ENCODE measurements around the gene DPYD.
"Not testable (repeated sequence)": the region's sequence is repeated elsewhere in the genome, so short reads cannot be mapped to it uniquely, and the experiment has no call there.

Gene DPYD

DNA sequence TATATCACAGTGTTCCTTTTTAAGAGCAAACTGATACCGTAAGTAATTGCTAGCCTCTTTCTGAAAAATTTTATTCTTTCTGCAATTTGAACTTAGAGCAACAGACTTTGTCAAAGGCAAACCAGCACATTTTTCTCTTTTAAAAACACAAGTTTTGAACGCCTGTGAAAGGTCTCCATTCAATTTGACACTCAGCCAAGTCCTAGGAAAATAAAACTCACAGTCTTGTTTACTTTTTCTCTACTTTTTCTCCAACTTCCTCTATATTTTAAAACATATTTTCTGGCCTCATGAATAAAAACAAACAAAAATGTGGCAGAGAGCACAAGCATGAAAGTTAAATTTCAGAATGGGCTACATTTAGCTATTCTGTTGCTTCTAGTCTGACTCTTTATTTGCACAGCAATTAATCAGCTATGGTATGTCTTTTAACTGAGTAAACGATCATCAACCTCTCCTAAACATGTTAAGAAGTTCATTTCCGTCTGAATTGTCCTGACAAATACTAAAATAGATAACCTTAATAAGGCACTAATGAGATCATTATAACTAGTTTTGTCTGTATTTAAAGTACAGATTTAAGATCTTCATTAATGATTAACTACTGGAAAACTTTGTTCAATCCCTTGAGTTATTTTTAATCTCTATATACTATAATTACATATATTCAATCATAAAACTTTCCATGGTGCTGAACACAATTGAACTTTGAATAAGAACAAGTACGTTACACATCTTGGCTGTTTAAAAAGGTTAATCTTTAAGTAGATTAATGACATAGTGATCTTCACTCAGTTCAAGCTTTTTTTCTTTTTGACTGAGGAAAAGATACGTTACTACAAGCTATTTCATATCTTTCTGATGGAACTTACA lies 648.7 kb downstream of the DPYD start:
- DNase-seq (ENCODE audit: low spot score) = no peak

- DNase-seq (ENCODE audit: low spot score) = no peak
Observed at GRCh38 chr1:97270508-97271307, 650.1 kb downstream of the DPYD start.

DNA sequence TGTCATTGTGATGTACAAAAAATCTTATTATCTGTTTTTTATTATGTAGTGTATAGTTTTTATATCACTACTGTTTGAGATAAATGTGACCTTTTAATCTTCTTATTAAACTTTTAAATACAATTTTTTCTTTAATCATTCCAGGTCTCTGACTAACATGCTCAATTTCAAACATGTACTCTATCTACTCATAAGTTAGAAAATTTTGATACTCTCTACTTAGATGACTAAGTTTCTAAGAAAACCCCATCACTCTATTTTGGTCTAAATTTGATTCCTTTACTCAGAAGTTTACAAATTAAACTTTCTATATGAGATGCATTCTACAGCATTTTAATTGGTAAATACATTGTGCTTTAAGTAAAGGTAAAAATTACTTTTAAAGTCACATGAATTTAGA lies 655.2 kb downstream of the DPYD start:
- DNase-seq (ENCODE audit: low spot score) = no peak

GRCh38 chr1:97262842-97263241 lies 658.0 kb downstream of the DPYD start:
- DNase-seq (ENCODE audit: low spot score) = no peak

- no peak for DNase-seq (ENCODE audit: low spot score)
Observed at GRCh38 chr1:97258597-97258996, 662.2 kb downstream of the DPYD start.

DNA sequence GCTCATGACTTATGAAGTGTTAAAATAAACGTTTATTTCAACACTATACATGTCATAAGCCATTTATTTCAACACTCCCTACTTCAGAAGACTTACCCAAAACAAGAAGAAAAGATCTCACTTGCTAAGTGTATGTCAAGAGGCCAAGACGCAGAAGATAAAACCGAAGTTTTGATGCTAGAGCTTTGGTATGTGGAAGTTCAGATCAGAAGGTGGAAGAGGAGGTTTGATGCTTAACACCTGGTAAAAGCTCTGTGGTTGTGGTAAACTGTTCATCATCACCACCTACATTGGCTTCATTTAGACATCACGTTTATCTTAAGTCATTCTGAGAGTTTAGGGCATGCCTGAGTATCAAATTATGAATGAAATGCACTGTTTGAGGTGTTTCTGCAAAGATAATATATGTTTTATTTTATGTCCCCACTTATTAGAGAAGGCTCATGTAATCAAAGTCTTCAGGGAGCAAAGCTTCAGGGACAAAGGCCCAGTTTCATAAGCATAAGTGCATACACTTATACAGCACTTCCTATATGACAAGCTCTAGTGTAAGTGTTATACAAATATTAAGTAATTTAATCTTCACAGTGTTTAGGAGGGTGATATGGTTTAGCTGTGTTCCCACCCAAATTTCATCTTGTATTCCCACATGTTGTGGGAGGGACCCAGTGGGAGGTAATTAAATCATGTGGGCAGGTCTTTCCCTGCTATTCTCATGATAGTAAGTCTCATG lies 665.9 kb downstream of the DPYD start:
- no peak for DNase-seq (ENCODE audit: low spot score)

DNA sequence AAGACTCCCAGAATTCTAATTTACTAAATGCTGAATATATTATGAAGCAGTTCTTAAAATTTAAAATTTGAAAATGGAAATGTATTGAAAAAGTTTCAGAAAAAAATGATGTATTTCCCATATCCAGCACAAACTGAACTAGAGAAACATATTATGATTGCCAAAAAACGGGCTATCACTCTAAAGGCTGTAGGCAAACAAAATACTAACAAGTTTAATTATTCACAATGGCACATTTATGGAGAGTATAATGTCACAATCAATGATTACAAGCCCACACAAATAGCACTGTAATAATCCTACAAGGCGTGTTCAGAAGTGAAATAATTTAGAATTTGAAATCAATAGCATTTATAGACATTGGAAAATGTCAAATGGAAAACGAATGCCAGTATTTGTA lies 667.9 kb downstream of the DPYD start:
- no peak for DNase-seq (ENCODE audit: low spot score)

- DNase-seq (ENCODE audit: low spot score) = no peak
Observed at GRCh38 chr1:97252076-97252475, 668.8 kb downstream of the DPYD start.

GRCh38 chr1:97247196-97247595 lies 673.6 kb downstream of the DPYD start:
- DNase-seq (ENCODE audit: low spot score) = no peak

- DNase-seq (ENCODE audit: low spot score) = no peak
Observed at GRCh38 chr1:97245682-97246081, 675.2 kb downstream of the DPYD start.

GRCh38 chr1:97245026-97245425 lies 675.8 kb downstream of the DPYD start:
- no peak for DNase-seq (ENCODE audit: low spot score)

GRCh38 chr1:97243973-97244560 lies 676.8 kb downstream of the DPYD start:
- peak; percentile 1 for DNase-seq (ENCODE audit: low spot score)

- DNase-seq (ENCODE audit: low spot score) = no peak
Observed at GRCh38 chr1:97238816-97239215, 682.0 kb downstream of the DPYD start.

- DNase-seq (ENCODE audit: low spot score) = not testable (repeated sequence)
Observed at GRCh38 chr1:97231354-97231753, 689.5 kb downstream of the DPYD start.

DNA sequence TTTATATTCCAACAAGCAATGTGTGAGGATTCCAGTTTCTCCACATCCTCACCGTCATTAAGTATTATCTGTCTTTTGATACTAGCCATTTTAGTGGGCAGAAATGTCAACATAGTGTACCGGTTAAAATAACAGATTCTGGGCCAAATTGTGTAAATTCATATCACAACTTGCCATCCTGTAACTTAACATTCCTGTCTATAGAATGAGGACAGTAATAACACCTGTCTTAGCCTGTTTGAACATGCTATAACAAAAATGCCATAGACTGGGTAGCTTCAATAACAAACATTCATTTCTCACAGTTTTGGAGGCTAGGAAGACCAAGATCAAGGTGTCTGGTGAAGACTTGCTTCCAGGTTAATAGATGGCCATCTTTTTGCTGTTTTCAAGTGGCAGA lies 708.2 kb downstream of the DPYD start:
- no peak for DNase-seq (ENCODE audit: low spot score)

- DNase-seq (ENCODE audit: low spot score) = no peak
Observed at GRCh38 chr1:97210307-97210706, 710.5 kb downstream of the DPYD start.

DNA sequence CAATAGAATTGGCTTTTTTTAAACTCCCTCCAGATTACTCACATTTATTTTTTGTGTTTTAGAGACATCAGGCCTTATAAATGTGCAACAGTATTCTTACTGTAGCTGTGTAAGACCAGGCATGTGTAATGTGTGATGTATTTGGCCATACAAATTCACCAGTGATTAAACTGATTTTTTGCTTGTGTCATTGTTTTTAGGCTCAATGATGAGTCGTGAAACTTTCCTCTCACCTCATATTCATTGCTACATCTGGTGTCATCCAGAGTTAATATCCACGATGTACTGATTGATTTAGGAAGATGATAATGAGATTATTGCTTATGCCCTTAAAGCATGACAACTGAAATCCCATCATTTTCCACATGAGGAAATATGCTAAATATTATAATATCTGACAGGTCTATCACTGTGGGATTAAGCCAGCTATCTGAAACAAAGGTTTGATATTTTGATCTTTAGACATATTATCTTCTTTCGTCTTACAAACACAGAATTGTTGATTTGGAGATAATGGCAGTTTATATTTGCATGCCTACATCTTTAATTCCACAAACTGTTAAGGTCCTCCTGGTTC lies 711.4 kb downstream of the DPYD start:
- DNase-seq (ENCODE audit: low spot score) = no peak

DNA sequence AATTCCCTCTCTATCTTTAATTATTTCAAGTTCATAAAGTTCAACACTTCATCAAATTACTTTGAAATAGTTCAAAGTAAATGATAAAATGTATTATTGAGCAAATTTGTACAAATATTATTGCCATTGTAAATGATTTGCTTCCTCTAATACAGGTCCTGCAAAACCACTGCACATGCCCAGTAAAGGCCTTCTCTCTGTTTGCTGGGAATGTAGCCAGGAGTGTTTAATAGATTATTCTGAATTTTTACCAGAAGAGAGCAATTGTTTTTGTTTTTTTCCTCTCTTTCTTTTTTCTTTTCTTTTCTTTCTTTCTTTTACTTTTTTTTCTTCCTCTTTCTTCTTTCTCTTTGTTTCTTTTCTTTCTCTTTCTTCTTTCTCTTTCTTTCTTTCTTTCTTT lies 713.0 kb downstream of the DPYD start:
- DNase-seq (ENCODE audit: low spot score) = no peak

GRCh38 chr1:97204468-97204867 lies 716.4 kb downstream of the DPYD start:
- DNase-seq (ENCODE audit: low spot score) = no peak

GRCh38 chr1:97202481-97203380 lies 718.1 kb downstream of the DPYD start:
- DNase-seq (ENCODE audit: low spot score) = peak; percentile 11

- DNase-seq (ENCODE audit: low spot score) = no peak
Observed at GRCh38 chr1:97201641-97202040, 719.2 kb downstream of the DPYD start.

Data from COLO829 (cell line).